HG03196 (cell line): ENCODE measurements around the gene CDC45.
"Not testable (repeated sequence)": the region's sequence is repeated elsewhere in the genome, so short reads cannot be mapped to it uniquely, and the experiment has no call there.

Source experiments
- ATAC-seq: cut with Tn5 transposase; IDR thresholded peaks from one replicate; pipeline ENCODE4 v1.9.1; 2021; ENCODE audit not compliant: unreplicated experiment

Gene CDC45, protein sequence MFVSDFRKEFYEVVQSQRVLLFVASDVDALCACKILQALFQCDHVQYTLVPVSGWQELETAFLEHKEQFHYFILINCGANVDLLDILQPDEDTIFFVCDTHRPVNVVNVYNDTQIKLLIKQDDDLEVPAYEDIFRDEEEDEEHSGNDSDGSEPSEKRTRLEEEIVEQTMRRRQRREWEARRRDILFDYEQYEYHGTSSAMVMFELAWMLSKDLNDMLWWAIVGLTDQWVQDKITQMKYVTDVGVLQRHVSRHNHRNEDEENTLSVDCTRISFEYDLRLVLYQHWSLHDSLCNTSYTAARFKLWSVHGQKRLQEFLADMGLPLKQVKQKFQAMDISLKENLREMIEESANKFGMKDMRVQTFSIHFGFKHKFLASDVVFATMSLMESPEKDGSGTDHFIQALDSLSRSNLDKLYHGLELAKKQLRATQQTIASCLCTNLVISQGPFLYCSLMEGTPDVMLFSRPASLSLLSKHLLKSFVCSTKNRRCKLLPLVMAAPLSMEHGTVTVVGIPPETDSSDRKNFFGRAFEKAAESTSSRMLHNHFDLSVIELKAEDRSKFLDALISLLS

DNA sequence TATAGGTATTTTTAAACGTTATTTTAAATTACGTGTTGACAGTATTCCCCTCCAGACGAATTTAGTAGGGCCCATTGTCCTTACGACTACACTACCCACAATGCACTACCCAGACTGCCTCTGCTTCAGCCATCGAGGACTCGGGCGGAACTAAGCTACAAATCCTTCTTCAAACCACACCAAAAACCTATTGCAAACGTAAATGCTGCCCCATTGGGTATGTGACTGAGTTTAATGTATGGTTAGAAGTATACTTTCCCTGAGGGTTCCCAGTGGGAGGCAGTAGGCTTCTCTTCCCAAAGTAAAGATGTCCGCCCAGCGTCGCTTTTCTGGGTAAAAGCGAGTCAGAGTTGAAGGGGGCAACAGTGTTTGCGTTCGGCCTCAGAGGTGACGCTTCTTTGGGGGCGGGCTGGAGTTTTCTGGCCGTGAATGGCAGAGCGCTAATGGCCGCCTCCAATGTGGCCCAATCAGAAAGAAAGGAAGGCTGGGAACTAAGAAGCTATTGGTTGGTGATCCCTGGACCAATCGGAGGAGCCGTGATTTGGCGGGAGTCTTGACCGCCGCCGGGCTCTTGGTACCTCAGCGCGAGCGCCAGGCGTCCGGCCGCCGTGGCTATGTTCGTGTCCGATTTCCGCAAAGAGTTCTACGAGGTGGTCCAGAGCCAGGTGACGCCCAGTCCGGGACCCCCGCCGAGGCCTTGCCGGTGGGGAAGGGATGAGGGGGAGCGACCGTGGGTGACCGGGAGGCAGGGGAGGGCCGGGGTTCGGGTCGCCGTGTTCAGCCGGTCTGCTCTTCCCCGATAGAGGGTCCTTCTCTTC, at the start of gene CDC45:
Gene CDC45 (plus strand): TSS at position 566 of the 818 bp plus-strand sequence. CDS start 49 bp downstream, at position 615.
- ATAC-seq = peak; percentile 76

DNA sequence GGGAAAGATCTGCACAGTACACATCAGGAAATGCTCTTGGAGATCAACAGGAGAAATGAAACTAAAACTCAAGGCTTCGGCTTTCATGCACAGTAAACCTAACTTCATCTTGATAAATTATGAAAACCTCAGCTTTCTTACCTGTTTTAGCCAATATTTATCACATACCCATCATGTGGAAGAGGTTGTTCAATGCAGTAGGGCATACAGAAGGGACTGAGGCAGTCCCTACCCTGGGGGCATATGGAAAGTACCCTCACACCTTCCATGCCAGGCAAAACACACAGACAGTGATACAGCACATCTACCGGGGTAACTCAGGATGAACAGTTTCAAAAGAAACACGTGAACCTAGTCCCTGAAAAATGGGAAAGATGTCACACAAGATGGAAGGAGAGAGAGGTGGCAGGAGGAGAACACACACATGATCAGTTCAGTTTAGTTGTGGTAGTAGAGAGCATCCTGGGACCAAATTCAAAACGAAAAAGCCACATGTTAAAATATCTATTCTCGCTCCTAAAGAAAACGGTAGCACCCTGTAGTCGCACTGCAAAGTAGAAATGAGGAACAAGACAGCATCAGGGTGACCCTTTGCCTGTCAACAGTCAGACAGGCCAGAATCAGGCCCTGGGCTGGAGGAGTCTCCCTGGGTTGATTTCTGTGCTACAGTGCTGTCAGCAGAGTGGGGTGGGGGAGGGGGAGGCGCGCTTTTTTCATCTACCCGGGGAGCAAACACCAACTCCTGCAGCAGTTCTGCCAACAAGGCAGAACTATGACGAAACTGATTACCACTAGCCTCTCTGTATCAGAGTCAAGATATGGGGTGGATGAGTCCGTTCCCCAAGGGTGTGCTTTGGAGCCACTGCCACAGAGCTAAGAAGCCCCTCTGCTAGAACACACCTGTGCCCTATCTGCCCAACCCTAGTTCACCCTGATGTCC, 49.5 kb upstream of the CDC45 start:
- no peak for ATAC-seq

GRCh38 chr22:19430890-19431541, 48.7 kb upstream of the CDC45 start:
- ATAC-seq = peak; percentile 8

DNA sequence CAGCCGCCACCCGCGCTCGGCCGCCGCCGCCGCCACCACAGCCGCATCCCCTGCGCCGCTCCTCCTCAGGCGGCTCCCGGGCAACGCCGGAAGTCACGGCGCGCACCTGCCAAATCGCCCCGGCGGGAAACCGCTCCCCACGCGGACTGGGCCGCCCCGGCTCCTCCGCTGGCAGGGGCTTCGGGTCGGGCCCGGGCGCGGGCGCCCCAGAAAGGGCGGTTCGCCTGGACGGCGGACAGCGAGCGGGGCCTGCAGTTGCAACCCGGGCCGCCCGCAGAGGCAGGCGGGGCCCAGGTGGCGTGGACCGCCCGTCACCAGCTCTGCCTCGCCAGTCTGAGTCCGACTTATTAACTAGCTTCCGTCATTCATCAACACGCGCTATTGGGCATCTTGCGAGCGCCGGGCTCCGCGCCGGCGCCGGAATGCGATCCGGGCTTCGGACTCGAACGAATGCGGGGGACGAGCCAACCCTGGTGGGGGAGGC, 48.0 kb upstream of the CDC45 start, which contains the start of gene HIRA:
Gene HIRA (minus strand): TSS at position 85 of the 484 bp plus-strand sequence. CDS start 257 bp downstream, outside the sequence.
- ATAC-seq = peak; percentile 39

DNA sequence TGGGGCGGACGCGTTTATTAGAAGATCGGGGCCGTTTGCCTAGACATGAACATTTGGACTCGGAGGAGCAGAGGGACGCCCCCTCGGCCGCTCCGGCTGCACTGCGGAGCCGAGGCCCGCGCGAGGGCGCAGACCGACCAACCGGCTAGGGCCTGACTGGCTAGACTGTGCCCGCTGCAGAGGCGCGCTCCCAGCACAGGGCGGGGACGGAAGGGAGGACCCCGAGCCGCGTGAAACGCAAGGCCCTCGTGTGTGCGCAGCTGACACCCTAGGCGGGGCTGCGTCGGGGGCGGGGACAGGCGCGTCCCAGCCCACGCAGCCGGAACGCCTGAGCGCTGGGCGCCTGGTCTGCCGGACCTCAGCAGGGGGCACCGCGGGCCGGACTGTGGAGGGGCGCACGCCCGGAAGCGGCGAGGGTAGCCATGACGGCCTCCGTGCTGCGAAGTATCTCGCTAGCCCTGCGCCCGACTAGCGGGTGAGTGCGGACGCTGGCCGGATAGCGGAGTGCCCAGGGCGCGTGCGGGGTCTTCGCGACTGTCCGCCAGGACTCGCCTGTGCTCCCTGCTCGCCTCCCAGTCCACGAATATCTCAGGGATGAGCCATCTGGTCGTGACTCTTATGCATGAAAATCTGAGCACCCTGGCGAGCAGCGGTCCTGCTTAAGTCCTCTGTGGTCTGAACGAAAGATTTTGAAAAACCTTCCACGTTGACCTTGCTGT, 47.4 kb upstream of the CDC45 start, which contains the start of gene MRPL40:
Gene MRPL40 (plus strand): TSS at position 413 of the 719 bp plus-strand sequence. CDS start 10 bp downstream, at position 423.
- peak; percentile 69 for ATAC-seq

DNA sequence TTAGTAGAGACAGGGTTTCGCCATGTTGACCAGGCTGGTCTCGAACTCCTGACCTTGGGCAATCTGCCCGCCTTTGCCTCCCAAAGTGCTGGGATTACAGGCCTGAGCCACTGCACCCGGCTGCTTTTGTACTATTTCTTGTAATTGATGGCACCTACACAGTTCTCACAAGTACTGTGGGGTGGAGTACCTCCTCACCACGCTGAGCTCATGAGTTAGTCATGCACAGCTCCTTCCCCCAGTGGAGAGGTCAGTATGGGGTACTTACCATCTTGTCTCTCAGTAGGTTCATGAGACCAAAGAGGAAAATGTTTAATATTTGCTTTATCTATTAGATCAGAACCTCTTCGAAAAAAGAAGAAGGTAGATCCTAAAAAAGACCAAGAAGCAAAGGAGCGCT, 45.3 kb upstream of the CDC45 start:
- ATAC-seq = no peak

GRCh38 chr22:19434829-19435580, 44.7 kb upstream of the CDC45 start:
- no peak for ATAC-seq

DNA sequence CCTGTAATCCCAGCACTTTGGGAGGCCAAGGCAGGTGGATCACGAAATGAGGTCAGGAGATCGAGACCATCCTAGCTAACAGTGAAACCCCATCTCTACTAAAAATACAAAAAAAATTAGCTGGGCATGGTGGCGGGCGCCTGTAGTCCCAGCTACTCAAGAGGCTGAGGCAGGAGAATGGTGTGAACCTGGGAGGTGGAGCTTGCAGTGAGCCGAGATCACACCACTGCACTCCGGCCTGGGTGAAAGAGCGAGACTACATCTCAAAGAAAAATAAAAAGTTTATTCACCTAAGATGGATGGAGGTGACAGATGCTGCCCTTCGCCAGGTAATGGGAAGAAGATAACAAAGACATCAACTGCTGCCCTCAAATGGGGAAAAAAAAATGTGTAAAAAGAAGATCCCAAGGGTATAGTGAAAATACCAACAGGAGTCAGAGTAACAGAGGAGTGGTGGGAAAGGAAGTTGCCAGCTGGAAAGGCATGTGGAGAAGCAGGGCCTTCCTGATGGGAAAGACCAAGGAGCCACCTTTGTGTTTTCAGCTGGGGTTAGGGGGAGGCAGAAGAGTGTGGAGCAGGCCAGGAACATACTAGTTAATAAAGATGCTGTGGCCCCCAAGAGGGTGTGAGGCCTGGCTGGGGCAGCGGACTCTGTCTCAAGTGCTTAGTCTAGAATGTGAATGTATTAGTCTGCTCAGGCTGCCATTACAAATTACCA, 43.1 kb upstream of the CDC45 start:
- not testable (repeated sequence) for ATAC-seq

- ATAC-seq = no peak
These were observed 41.4 kb upstream of the CDC45 start for GRCh38 chr22:19438298-19438697.

GRCh38 chr22:19440411-19441195, 39.1 kb upstream of the CDC45 start:
- no peak for ATAC-seq

DNA sequence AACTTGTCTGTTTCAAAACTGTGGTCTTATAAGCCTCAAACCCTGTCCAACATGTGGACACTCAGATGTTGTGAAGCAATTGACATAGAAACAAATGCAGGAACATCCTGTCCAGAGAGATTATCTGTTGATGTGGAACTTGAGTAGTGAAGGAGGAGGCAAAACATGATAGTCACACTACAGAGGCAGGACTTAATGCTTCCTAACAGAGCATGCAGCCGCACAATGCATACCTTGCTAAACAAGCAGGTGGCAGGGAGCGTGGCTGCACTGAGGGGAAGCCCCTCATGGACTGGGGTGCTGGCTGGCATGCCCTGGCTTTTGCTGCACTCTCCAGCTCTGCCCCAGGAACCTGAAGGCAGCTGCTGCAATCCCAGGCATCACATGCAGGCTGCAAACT, 37.6 kb upstream of the CDC45 start:
- no peak for ATAC-seq

GRCh38 chr22:19443544-19444211, 36.0 kb upstream of the CDC45 start:
- ATAC-seq = no peak

DNA sequence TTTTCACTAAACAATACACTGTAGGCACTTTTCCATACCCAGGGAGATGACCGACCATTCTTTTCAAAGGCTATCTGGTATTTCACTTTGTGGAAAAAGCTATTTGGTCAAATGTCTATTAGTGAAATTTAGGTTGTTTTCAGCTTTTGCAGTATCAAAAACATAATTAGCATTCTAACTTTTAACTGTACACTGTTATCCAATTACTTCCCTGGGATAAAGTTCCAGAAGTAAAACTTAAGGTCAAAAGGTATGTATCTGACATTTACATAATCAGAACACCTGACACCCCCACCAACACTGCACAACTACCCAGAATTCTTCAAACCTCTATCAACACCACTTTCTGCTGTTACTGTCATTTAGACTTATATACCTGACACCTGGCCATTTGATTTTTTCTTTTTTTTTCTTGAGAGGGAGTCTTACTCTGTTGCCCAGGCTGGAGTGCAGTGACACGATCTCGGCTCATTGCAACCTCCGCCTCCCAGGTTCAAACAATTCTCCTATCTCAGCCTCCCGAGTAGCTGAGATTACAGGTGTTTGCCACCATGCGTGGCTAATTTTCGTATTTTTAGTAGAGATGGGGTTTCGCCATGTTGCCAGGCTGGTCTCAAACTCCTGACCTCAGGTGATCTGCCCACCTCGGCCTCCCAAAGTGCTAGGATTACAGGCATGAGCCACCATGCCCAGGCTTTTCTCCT, 34.3 kb upstream of the CDC45 start:
- not testable (repeated sequence) for ATAC-seq

GRCh38 chr22:19446603-19447329, 33.0 kb upstream of the CDC45 start:
- no peak for ATAC-seq
